HCT116 (cell line): Measurements from ENCODE around the gene BEGAIN. TPM values are rescaled to one million over a fixed set of nuclear protein-coding genes. Genes with fewer than 3 reads are reported as not detected.

Source experiments
- ATAC-seq: fragments of 200-7000 bp; cut with Tn5 transposase; 2 replicates; pipeline ENCODE4 v1.9.1; 2020; ENCODE audit warnings: mild to moderate bottlenecking, moderate library complexity
- BruUV-seq: library from RNA; stranded (reverse); fragments of 400-500 nt; replicated peaks from 2 replicates; lab custom pipeline; 2021; lab: Mats Ljungman, UMichigan
- CTCF ChIA-PET: fragments of 300-600 bp; sonication (Branson Sonifier 250); formaldehyde crosslinking; loops from one replicate; lab custom pipeline; 2021; ENCODE audit warnings: antibody characterized with exemption; lab: Charles Lee
- POLR2A ChIA-PET: fragments of 300-600, 350-600 bp; sonication (Branson Sonifier 250); formaldehyde crosslinking; loops from one replicate; lab custom pipeline; 2021; ENCODE audit warnings: antibody characterized with exemption; lab: Charles Lee
- RAD21 ChIA-PET, 2 experiments: fragments of 300-600 bp; sonication (Branson Sonifier 250); formaldehyde crosslinking; loops; one replicate each; lab custom pipeline; 2023; ENCODE audit warnings: low total read pairs in 2 of 2; ENCODE audit not compliant: uncharacterized antibody in 2 of 2, unreplicated experiment in 2 of 2, low non-redundant PET in 1 of 2; lab: Charles Lee
- DNase-seq: peaks from one replicate; pipeline ENCODE4 v3.0.0-alpha.2; 2010; ENCODE audit warnings: low read depth, low spot score
- H2AFZ ChIP-seq: fragments of 200-600 bp; shearing (Covaris generic), sonication (generic); 2 replicates; pipeline ENCODE4 v1.6.1; 2017; ENCODE audit warnings: low read depth, mixed run types, mixed read lengths, antibody characterized with exemption, low read length; ENCODE audit not compliant: poor library complexity, severe bottlenecking
- H3K27ac ChIP-seq: 2 replicates; pipeline ENCODE4 v1.5.1; 2012; ENCODE audit warnings: low read depth, low read length
- H3K27me3 ChIP-seq: fragments of 200-600 bp; sonication (generic); 2 replicates; pipeline ENCODE4 v1.6.1; 2016; ENCODE audit warnings: mixed run types, low read length, mixed read lengths; ENCODE audit not compliant: insufficient read depth
- H3K36me3 ChIP-seq, 2 experiments: fragments of 200-500 bp in 1 of 2; fragments of 200-600 bp in 1 of 2; sonication (Bioruptor generic) in 1 of 2; sonication (generic) in 1 of 2; 2 replicates each; pipeline versions ENCODE4 v1.5.1 to v1.6.1; 2014 to 2016; ENCODE audit warnings: low read length in 2 of 2, inconsistent platforms in 1 of 2, mixed read lengths in 1 of 2, mixed run types in 1 of 2; ENCODE audit not compliant: insufficient read depth in 2 of 2, control insufficient read depth in 1 of 2
- H3K4me1 ChIP-seq, 2 experiments: fragments of 200-600 bp in 1 of 2; sonication (generic) in 1 of 2; 2 replicates each; pipeline versions ENCODE4 v1.5.1 to v1.6.1; 2012 to 2017; ENCODE audit warnings: low read length in 2 of 2, inconsistent platforms in 1 of 2, mild to moderate bottlenecking in 1 of 2, mixed read lengths in 1 of 2, mixed run types in 1 of 2, moderate library complexity in 1 of 2; ENCODE audit not compliant: insufficient read depth in 2 of 2, control insufficient read depth in 1 of 2
- H3K4me2 ChIP-seq: fragments of 200-600 bp; sonication (generic); 2 replicates; pipeline ENCODE4 v1.6.1; 2017; ENCODE audit warnings: mixed run types, low read length, mixed read lengths
- H3K4me3 ChIP-seq, 2 experiments: fragments of 200-600 bp in 1 of 2; sonication (generic) in 1 of 2; replicated peaks in 1 of 2; 2 replicates each; pipeline ENCODE4 v1.5.1; 2011 to 2016; ENCODE audit warnings: low read length in 2 of 2, control low read depth in 1 of 2, low read depth in 1 of 2, mild to moderate bottlenecking in 1 of 2, mixed read lengths in 1 of 2, mixed run types in 1 of 2
- H3K79me2 ChIP-seq: fragments of 200-600 bp; sonication (generic); 2 replicates; pipeline ENCODE4 v1.6.1; 2017; ENCODE audit warnings: mild to moderate bottlenecking, mixed run types, low read length, moderate library complexity, mixed read lengths; ENCODE audit not compliant: insufficient read depth
- H3K9ac ChIP-seq: fragments of 200-600 bp; sonication (generic); 2 replicates; pipeline ENCODE4 v1.6.1; 2016; ENCODE audit warnings: low read length, mixed read lengths
- H3K9me2 ChIP-seq: fragments of 200-600 bp; sonication (generic), shearing (Covaris generic); 2 replicates; pipeline ENCODE4 v1.6.1; 2017; ENCODE audit warnings: mixed run types, mild to moderate bottlenecking, moderate library complexity; ENCODE audit not compliant: insufficient read depth
- H3K9me3 ChIP-seq, 2 experiments: fragments of 200-500 bp in 1 of 2; fragments of 200-600 bp in 1 of 2; sonication (Bioruptor generic) in 1 of 2; sonication (generic) in 1 of 2; 2 replicates each; pipeline ENCODE4 v1.6.1; 2014 to 2017; ENCODE audit warnings: low read length in 2 of 2, mixed read lengths in 2 of 2, inconsistent platforms in 1 of 2, low read depth in 1 of 2, mild to moderate bottlenecking in 1 of 2, mixed run types in 1 of 2, moderate library complexity in 1 of 2; ENCODE audit not compliant: control insufficient read depth in 1 of 2, insufficient read depth in 1 of 2
- H4K20me1 ChIP-seq: fragments of 200-600 bp; sonication (generic), shearing (Covaris generic); 2 replicates; pipeline ENCODE4 v1.6.1; 2017; ENCODE audit warnings: mixed run types, mild to moderate bottlenecking, moderate library complexity; ENCODE audit not compliant: insufficient read depth
- CBX3 ChIP-seq: IDR thresholded peaks from 2 replicates; pipeline ENCODE4 v1.6.1; 2012; ENCODE audit warnings: low read depth
- CEBPB ChIP-seq: IDR thresholded peaks from 2 replicates; pipeline ENCODE4 v1.6.1; 2012; ENCODE audit warnings: low read depth
- EZH2phosphoT487 ChIP-seq: fragments of 200-600 bp; IDR thresholded peaks from 2 replicates; pipeline ENCODE4 v1.6.1; 2018; ENCODE audit warnings: antibody characterized with exemption, borderline replicate concordance
- FOSL1 ChIP-seq: IDR thresholded peaks from 2 replicates; pipeline ENCODE4 v1.6.1; 2012; ENCODE audit warnings: low read depth
- JUND ChIP-seq: IDR thresholded peaks from 2 replicates; pipeline ENCODE4 v1.6.1; 2012
- POLR2AphosphoS5 ChIP-seq: IDR thresholded peaks from 2 replicates; pipeline ENCODE4 v1.6.1; 2011; ENCODE audit warnings: mild to moderate bottlenecking, low read depth, low read length, moderate library complexity
- SIN3A ChIP-seq: IDR thresholded peaks from 2 replicates; pipeline ENCODE4 v1.6.1; 2012; ENCODE audit warnings: low read depth
- SP1 ChIP-seq: IDR thresholded peaks from 2 replicates; pipeline ENCODE4 v1.6.1; 2012; ENCODE audit warnings: low read depth
- TCF7L2 ChIP-seq: IDR thresholded peaks from 2 replicates; pipeline ENCODE4 v1.7.0; 2011; ENCODE audit warnings: borderline replicate concordance, inconsistent platforms; ENCODE audit not compliant: insufficient read depth, insufficient read length; ENCODE audit errors: extremely low read depth
- YY1 ChIP-seq: IDR thresholded peaks from 2 replicates; pipeline ENCODE4 v1.6.1; 2011; ENCODE audit warnings: low read length, low read depth, moderate library complexity, mild to moderate bottlenecking; ENCODE audit not compliant: insufficient replicate concordance; ENCODE audit errors: extremely low read depth
- ZFX ChIP-seq: fragments of 450-650 bp; IDR thresholded peaks from 2 replicates; pipeline ENCODE4 v1.6.1; 2017
- intact Hi-C: fragments of 100-400 bp; cut with micrococcal nuclease; formaldehyde crosslinking; loops from 2 replicates; pipeline ENCODE4 v1.10.0; 2022
- total RNA-seq: library from RNA; stranded (reverse); gene quantifications from one replicate; pipeline ENCODE4 v1.2.1, GENCODE V29; 2021; ENCODE audit not compliant: unreplicated experiment
- TF ChIP-seq, protein P1 (sequence below): IDR thresholded peaks from 2 replicates; pipeline ENCODE4 v1.6.1; 2012
- TF ChIP-seq, protein P2 (sequence below): IDR thresholded peaks from 2 replicates; pipeline ENCODE4 v1.6.1; 2012
- TF ChIP-seq, protein P3 (sequence below): IDR thresholded peaks from 2 replicates; pipeline ENCODE4 v1.6.1; 2012; ENCODE audit warnings: low read depth

The BEGAIN gene
- total RNA-seq, 1 experiment from 2014 or later: 8.5 TPM

DNA sequence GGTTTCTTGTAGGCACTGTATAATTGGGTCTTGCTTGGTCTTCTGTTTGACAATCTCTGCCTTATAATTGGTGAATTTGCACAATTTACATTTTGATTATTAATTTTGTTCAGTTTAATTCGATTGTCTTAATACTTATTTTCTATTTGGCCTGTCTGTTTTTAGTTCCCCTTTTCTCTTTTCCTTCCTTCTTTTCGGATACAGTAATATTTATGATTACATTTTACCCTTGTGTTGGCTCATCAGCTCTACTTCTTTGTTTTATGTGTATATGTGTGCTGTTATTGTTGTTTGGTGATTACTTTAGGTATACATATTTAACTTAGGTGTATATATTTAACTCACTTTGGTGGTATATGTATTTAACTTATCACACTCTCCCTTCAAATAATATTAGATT lies 12.8 kb upstream of the BEGAIN start:
- H3K9me3 ChIP-seq: no peaks in the 10 kb centered on the region
- H3K9me2 ChIP-seq: no peaks in the 10 kb centered on the region
- RAD21 ChIA-PET: no interaction called here
- no peak overlapping the region for H3K4me2 ChIP-seq
- H3K4me1 ChIP-seq: no peaks in the 10 kb centered on the region
- H3K4me3 ChIP-seq: no peak overlapping the region
- ATAC-seq: no peak
- 0 out of 2 replicates have a peak, but pooled peaks cover 6% of the 10 kb centered on the region for H3K27me3 ChIP-seq
- TF ChIP-seq TCF7L2: no peak
- TF ChIP-seq SIN3A: no peak
- TF ChIP-seq ZFX: no peak
- TF ChIP-seq YY1: no peak
- TF ChIP-seq, all 23 proteins: peak for 0
- no peaks in the 10 kb centered on the region for H4K20me1 ChIP-seq
- DNase-seq: no peak
- intact Hi-C loops: no loop called here
- no TSS peak for BruUV-seq
- no peaks in the 10 kb centered on the region for H3K79me2 ChIP-seq
- CTCF ChIA-PET: no interaction called here
- POLR2A ChIA-PET: no interaction called here
- H3K27ac ChIP-seq: no peak overlapping the region
- H2AFZ ChIP-seq: no peak overlapping the region
- H3K36me3 ChIP-seq: no peaks in the 10 kb centered on the region
- H3K9ac ChIP-seq: no peak overlapping the region

DNA sequence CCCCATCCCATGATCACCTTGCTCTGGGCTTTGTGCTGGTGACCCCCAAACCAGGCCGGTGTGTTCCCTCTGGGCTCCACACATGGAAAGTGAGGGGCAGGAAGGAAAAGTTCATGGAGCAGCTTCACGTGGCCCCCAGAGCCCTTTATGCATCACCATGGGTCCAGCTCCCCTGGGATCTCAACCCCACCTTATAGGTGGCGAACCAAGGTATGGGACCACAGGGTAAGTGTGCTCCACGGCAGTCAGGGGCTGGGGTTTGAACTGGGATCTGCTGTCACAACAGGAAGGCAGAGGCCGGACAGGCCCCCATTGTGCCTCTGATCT lies 7.4 kb upstream of the BEGAIN start:
- TF ChIP-seq FOSL1 (no peak), CBX3 (no peak), ZFX (no peak), CEBPB (no peak), JUND (no peak), EZH2phosphoT487 (no peak), TCF7L2 (no peak), SP1 (no peak), POLR2AphosphoS5 (no peak)
- TF ChIP-seq, protein P1, sequence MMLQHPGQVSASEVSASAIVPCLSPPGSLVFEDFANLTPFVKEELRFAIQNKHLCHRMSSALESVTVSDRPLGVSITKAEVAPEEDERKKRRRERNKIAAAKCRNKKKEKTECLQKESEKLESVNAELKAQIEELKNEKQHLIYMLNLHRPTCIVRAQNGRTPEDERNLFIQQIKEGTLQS: no peak
- TF ChIP-seq, protein P2, sequence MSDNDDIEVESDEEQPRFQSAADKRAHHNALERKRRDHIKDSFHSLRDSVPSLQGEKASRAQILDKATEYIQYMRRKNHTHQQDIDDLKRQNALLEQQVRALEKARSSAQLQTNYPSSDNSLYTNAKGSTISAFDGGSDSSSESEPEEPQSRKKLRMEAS: no peak
- TF ChIP-seq, protein P3, sequence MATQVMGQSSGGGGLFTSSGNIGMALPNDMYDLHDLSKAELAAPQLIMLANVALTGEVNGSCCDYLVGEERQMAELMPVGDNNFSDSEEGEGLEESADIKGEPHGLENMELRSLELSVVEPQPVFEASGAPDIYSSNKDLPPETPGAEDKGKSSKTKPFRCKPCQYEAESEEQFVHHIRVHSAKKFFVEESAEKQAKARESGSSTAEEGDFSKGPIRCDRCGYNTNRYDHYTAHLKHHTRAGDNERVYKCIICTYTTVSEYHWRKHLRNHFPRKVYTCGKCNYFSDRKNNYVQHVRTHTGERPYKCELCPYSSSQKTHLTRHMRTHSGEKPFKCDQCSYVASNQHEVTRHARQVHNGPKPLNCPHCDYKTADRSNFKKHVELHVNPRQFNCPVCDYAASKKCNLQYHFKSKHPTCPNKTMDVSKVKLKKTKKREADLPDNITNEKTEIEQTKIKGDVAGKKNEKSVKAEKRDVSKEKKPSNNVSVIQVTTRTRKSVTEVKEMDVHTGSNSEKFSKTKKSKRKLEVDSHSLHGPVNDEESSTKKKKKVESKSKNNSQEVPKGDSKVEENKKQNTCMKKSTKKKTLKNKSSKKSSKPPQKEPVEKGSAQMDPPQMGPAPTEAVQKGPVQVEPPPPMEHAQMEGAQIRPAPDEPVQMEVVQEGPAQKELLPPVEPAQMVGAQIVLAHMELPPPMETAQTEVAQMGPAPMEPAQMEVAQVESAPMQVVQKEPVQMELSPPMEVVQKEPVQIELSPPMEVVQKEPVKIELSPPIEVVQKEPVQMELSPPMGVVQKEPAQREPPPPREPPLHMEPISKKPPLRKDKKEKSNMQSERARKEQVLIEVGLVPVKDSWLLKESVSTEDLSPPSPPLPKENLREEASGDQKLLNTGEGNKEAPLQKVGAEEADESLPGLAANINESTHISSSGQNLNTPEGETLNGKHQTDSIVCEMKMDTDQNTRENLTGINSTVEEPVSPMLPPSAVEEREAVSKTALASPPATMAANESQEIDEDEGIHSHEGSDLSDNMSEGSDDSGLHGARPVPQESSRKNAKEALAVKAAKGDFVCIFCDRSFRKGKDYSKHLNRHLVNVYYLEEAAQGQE: no peak
- no peak for ATAC-seq
- Histone ChIP-seq H3K79me2 (no peaks in the 10 kb centered on the region), H3K36me3 (no peaks in the 10 kb centered on the region), H3K4me3 (no peak overlapping the region), H4K20me1 (no peaks in the 10 kb centered on the region), H3K27ac (no peak overlapping the region), H3K4me2 (no peak overlapping the region), H3K4me1 (no peaks in the 10 kb centered on the region), H3K27me3 (0 out of 2 replicates have a peak, but pooled peaks cover 1% of the 10 kb centered on the region), H3K9me3 (no peaks in the 10 kb centered on the region), H3K9me2 (no peaks in the 10 kb centered on the region), H2AFZ (no peak overlapping the region), H3K9ac (no peak overlapping the region)
- DNase-seq: no peak
- RAD21 ChIA-PET: no interaction called here
- BruUV-seq: no TSS peak
- POLR2A ChIA-PET: no interaction called here
- intact Hi-C loops: no loop called here
- CTCF ChIA-PET: no interaction called here
